K562 (cell line): Measurements from ENCODE around the gene CCM2. TPM values are rescaled to one million over a fixed set of nuclear protein-coding genes. Genes with fewer than 3 reads are reported as not detected.

ENCODE experiments used
- AFF1 ChIP-seq, 2 experiments: fragments of 450-650 bp; IDR thresholded peaks; 2 replicates each; pipeline ENCODE4 v1.6.1; 2018; ENCODE audit warnings: mild to moderate bottlenecking in 2 of 2, low read depth in 1 of 2; ENCODE audit not compliant: partially characterized antibody in 2 of 2
- AFF4 ChIP-seq: sonication (generic); formaldehyde crosslinking; IDR thresholded peaks from 2 replicates; pipeline ENCODE4 v1.8.0; 2023; ENCODE audit warnings: mild to moderate bottlenecking, missing genetic modification reagents
- HDAC1 ChIP-seq, 2 experiments: fragments of 450-650 bp; IDR thresholded peaks; 2 replicates each; pipeline ENCODE4 v1.6.1; 2016 to 2017; ENCODE audit warnings: inconsistent platforms in 1 of 2, mild to moderate bottlenecking in 1 of 2, moderate library complexity in 1 of 2
- PTBP1 ChIP-seq: fragments of 200-400 bp; formaldehyde crosslinking; IDR thresholded peaks from 2 replicates; pipeline ENCODE4 v1.6.1; 2017; ENCODE audit warnings: low read depth, low read length
- RBBP5 ChIP-seq: fragments of 200-600 bp; sonication (generic); IDR thresholded peaks from 2 replicates; pipeline ENCODE4 v1.6.1; 2012; ENCODE audit warnings: borderline replicate concordance, mild to moderate bottlenecking, low read length, control low read depth, inconsistent platforms; ENCODE audit not compliant: insufficient read depth, poor library complexity, severe bottlenecking
- TAF1 ChIP-seq: IDR thresholded peaks from 2 replicates; pipeline ENCODE4 v1.6.1; 2011; ENCODE audit warnings: mild to moderate bottlenecking, low read length, moderate library complexity; ENCODE audit not compliant: insufficient read depth, control insufficient read depth, severe bottlenecking; ENCODE audit errors: extremely low read depth
- ZBTB11 ChIP-seq, 3 experiments: fragments of 200-800 bp in 1 of 3; fragments of 250-450 bp in 1 of 3; fragments of 450-650 bp in 1 of 3; sonication (Bioruptor Pico) in 1 of 3; sonication (Bioruptor generic) in 1 of 3; formaldehyde crosslinking in 1 of 3; IDR thresholded peaks; 2 replicates each; pipeline versions ENCODE4 v1.6.1 to v1.8.0; 2016 to 2022; ENCODE audit warnings: mild to moderate bottlenecking in 2 of 3, missing genetic modification characterization in 2 of 3, missing compliant biosample characterization in 1 of 3, moderate library complexity in 1 of 3
- ZBTB2 ChIP-seq: fragments of 450-650 bp; IDR thresholded peaks from 2 replicates; pipeline ENCODE4 v1.6.1; 2016; ENCODE audit warnings: antibody characterized with exemption
- ZKSCAN8 ChIP-seq: fragments of 200-800 bp; sonication (Bioruptor generic); IDR thresholded peaks from 2 replicates; pipeline ENCODE4 v1.6.1; 2016; ENCODE audit warnings: missing genetic modification characterization, missing compliant biosample characterization
- polyA plus RNA-seq, 8 experiments: library from polyadenylated mRNA; depleted of rRNA in 4 of 8; stranded (reverse) in 5 of 8; unstranded in 3 of 8; fragments of >200 nt; fragmentation: Nextera tagmentation in 2 of 8; fragmentation: Illumina TruSeq in 1 of 8; extraction: Ambion mirVana in 2 of 8; extraction: Trizol in 1 of 8; gene quantifications; 2 replicates each; pipeline versions ENCODE4 v1.2.1 to v1.2.3, GENCODE V29; 2011 to 2014; ENCODE audit warnings: inconsistent platforms in 1 of 8, missing spikeins in 1 of 8
- total RNA-seq, 7 experiments: library from RNA; depleted of rRNA in 6 of 7; stranded (reverse); fragments of >200 nt in 6 of 7; fragmentation: Illumina TruSeq in 2 of 7; extraction: Trizol in 2 of 7; gene quantifications; 2 replicates each; pipeline versions ENCODE4 v1.2.1 to v1.2.3, GENCODE V29; 2011 to 2021; ENCODE audit warnings: low replicate concordance in 1 of 7

CCM2 gene
- total and polyA plus RNA-seq, 9 of the 15 experiments (the other 6 are each of a cell fraction or from before 2014, with no cell fraction given), result 0.41 to 38.6 (median 25.9) TPM

- TF ChIP-seq ZKSCAN8 (CRISPR knock-in tag) (no peak), ZBTB11 (CRISPR knock-in tag; IDR thresholded peaks at IDR 0.05) (no peak), PTBP1 (no peak), HDAC1 (IDR thresholded peaks at IDR 0.05) (0 out of 4 replicates have a peak, but pooled peaks of 1 of the 2 experiments have one; percentile 14), AFF1 (IDR thresholded peaks at IDR 0.05; ENCODE audit: low read depth in 1 of 2, partially characterized antibody in 2 of 2) (no peak), TAF1 (no peak), AFF4 (CRISPR knock-in tag) (no peak), ZBTB2 (no peak), RBBP5 (no peak)
These were observed 21.7 kb downstream of the CCM2 start (continued) for GRCh38 chr7:45021604-45022296.
